Nephron (organoid): ENCODE data around the gene WDFY4.

Experiments
- H3K27ac Mint-ChIP-seq, 3 experiments: 2 replicates each; pipeline ENCODE4 v1.8.0; 2020; ENCODE audit warnings: mixed read lengths in 3 of 3, mild to moderate bottlenecking in 2 of 3, moderate library complexity in 1 of 3
- H3K27me3 Mint-ChIP-seq: 2 replicates; pipeline ENCODE4 v1.8.0; 2021; ENCODE audit warnings: low read depth, mild to moderate bottlenecking, moderate library complexity, mixed read lengths
- H3K36me3 Mint-ChIP-seq: 2 replicates; pipeline ENCODE4 v1.8.0; 2020; ENCODE audit warnings: low read depth, mixed read lengths
- H3K4me1 Mint-ChIP-seq: 2 replicates; pipeline ENCODE4 v1.8.0; 2020; ENCODE audit warnings: mixed read lengths
- H3K4me3 Mint-ChIP-seq, 3 experiments: 2 replicates each; pipeline ENCODE4 v1.8.0; 2020; ENCODE audit warnings: mild to moderate bottlenecking in 3 of 3, mixed read lengths in 3 of 3, moderate library complexity in 2 of 3
- H3K9me3 Mint-ChIP-seq: 2 replicates; pipeline ENCODE4 v1.8.0; 2020; ENCODE audit warnings: mixed read lengths
- CTCF ChIP-seq, 3 experiments: fragments of 200-600 bp; sonication (generic); IDR thresholded peaks; one replicate each; pipeline ENCODE4 v1.5.0; 2021; ENCODE audit warnings: antibody characterized with exemption in 3 of 3; ENCODE audit not compliant: unreplicated experiment in 3 of 3

The WDFY4 gene

GRCh38 chr10:48767373-48768143, 82.9 kb downstream of the WDFY4 start:
- H3K27ac Mint-ChIP-seq, result no peak overlapping the region
- no peak overlapping the region for H3K4me3 Mint-ChIP-seq
- H3K4me1 Mint-ChIP-seq, result no peaks in the 10 kb centered on the region
- H3K9me3 Mint-ChIP-seq, result no peaks in the 10 kb centered on the region
- TF ChIP-seq CTCF (IDR thresholded peaks at IDR 0.05; ENCODE audit: unreplicated experiment in 3 of 3), result no peak
- no peaks in the 10 kb centered on the region for H3K36me3 Mint-ChIP-seq
- H3K27me3 Mint-ChIP-seq, result peaks cover 11% of the 10 kb centered on the region

GRCh38 chr10:48768144-48768766, 83.6 kb downstream of the WDFY4 start:
- no peak for TF ChIP-seq CTCF (IDR thresholded peaks at IDR 0.05; ENCODE audit: unreplicated experiment in 3 of 3)
- H3K36me3 Mint-ChIP-seq, result no peaks in the 10 kb centered on the region
- H3K9me3 Mint-ChIP-seq, result no peaks in the 10 kb centered on the region
- H3K4me3 Mint-ChIP-seq, result no peak overlapping the region
- H3K4me1 Mint-ChIP-seq, result no peaks in the 10 kb centered on the region
- peaks cover 11% of the 10 kb centered on the region for H3K27me3 Mint-ChIP-seq
- no peak overlapping the region for H3K27ac Mint-ChIP-seq

DNA sequence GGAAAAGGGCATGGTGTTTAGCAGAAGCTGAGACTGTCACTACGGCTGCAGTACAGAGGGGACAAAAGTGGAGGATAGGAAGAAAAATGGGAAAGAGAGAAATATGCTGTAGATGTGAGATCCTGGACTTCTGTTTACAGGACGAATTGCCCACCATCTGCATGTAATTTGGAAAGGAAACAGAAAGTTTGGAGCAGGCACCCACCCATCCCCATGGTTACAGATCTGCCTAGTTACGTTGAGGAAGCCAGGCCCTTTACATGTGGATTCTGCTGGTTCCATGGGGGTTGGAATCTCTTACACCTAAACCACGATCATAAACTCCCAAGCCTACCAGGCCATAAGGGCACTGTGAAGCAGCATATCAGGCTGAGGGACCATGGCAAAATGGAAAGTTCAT, 84.3 kb downstream of the WDFY4 start:
- H3K4me3 Mint-ChIP-seq, result no peak overlapping the region
- no peaks in the 10 kb centered on the region for H3K36me3 Mint-ChIP-seq
- no peak overlapping the region for H3K27ac Mint-ChIP-seq
- H3K27me3 Mint-ChIP-seq, result peaks cover 11% of the 10 kb centered on the region
- no peak for TF ChIP-seq CTCF (IDR thresholded peaks at IDR 0.05; ENCODE audit: unreplicated experiment in 3 of 3)
- H3K9me3 Mint-ChIP-seq, result no peaks in the 10 kb centered on the region
- no peaks in the 10 kb centered on the region for H3K4me1 Mint-ChIP-seq

DNA sequence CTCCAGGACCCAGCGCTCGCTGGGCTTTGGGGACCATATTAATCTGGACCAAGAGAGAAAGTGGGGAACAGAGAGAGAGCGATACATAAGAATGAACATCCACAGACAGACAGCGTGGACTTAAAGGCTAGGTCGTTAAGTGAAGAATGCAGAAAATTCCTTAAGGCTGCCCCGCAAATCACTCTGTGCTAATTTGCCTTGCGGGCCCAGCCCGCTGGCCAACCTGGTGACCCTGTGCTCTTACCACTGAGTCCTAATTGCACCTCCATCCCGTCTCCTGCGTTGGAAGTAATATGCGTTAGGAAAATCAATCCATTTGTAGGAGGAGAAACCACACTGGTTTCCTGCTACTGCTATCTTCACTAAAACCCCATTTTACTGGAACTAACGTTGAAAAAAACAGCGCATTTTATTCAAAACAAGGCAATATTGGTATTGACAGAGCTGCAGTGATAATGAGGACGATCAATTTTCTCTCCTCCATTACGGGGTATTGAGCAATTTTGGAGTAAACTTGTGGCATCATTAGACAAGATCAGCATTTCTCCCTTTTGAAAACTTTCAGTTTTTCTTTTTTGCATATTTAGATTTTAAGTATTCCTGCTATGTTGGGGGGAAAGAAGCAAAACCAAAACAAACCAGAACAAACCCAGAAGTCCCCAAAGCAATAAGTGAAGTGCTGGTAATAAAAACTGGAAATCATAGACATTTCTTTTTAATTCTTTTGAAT, 85.2 kb downstream of the WDFY4 start:
- Mint-ChIP-seq H3K4me1 (no peaks in the 10 kb centered on the region), H3K27ac (no peak overlapping the region), H3K4me3 (no peak overlapping the region), H3K27me3 (peaks cover 11% of the 10 kb centered on the region), H3K36me3 (no peaks in the 10 kb centered on the region), H3K9me3 (no peaks in the 10 kb centered on the region)
- TF ChIP-seq CTCF (IDR thresholded peaks at IDR 0.05; ENCODE audit: unreplicated experiment in 3 of 3), result no peak

DNA sequence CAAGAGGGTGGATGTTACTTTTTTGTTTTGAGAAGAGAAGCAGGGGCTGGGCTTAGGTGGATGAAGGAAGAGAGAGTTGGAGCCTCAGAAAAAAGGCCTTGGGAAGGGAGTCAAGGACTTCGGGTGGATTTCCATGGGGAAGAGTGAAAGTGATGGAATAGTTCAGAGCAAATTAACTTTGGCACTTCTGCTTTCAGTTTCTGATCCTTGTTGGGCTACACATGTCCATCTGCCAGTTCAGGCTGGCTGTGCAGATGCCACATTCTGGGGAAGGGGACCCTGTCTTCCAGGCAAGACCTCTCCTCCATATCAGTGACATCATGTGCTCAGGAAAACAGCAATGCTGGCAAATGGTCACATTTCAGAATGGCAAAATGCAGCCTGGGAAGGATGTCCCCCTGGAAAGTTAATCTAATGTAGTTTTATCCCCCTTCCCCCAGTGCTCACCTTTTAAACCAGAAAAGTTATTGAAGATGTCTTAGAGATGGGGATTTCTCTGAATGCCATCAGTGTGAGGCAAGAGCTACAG, 86.0 kb downstream of the WDFY4 start:
- TF ChIP-seq CTCF (IDR thresholded peaks at IDR 0.05; ENCODE audit: unreplicated experiment in 3 of 3), result no peak
- Mint-ChIP-seq H3K27me3 (peaks cover 11% of the 10 kb centered on the region), H3K4me3 (no peak overlapping the region), H3K27ac (no peak overlapping the region), H3K4me1 (no peaks in the 10 kb centered on the region), H3K36me3 (no peaks in the 10 kb centered on the region), H3K9me3 (no peaks in the 10 kb centered on the region)
